GM19468 (cell line): ENCODE results near the gene PYURF.

Experiments used
- ATAC-seq: cut with Tn5 transposase; IDR thresholded peaks from one replicate; pipeline ENCODE4 v1.9.1; 2021; ENCODE audit warnings: mild to moderate bottlenecking, moderate library complexity, moderate number of reproducible peaks; ENCODE audit not compliant: unreplicated experiment; ENCODE audit errors: extremely low read depth

PYURF gene

GRCh38 chr4:88514557-88515511, 8.7 kb downstream of the PYURF start:
- ATAC-seq, result no peak

GRCh38 chr4:88511236-88511635, 12.3 kb downstream of the PYURF start:
- ATAC-seq, result no peak

- no peak for ATAC-seq
Observed at GRCh38 chr4:88503344-88503743, 20.2 kb downstream of the PYURF start.

- ATAC-seq, result no peak
Observed at GRCh38 chr4:88497859-88498409, 25.6 kb downstream of the PYURF start.

- ATAC-seq, result no peak
Observed at GRCh38 chr4:88489100-88489761, 34.3 kb downstream of the PYURF start.

- no peak for ATAC-seq
Observed at GRCh38 chr4:88481537-88481936, 42.0 kb downstream of the PYURF start.

GRCh38 chr4:88478247-88478646, 45.3 kb downstream of the PYURF start:
- no peak for ATAC-seq

GRCh38 chr4:88477229-88477860, 46.2 kb downstream of the PYURF start:
- no peak for ATAC-seq
